ENCODE data around the gene SERPINA10.

- TF ChIP-seq CTCF (IDR thresholded peaks at IDR 0.05) (no peak), POLR2A (IDR thresholded peaks at IDR 0.05) (no peak), EP300 (IDR thresholded peaks at IDR 0.05) (no peak)
Observed at GRCh38 chr14:94337274-94337673, 44.2 kb upstream of the SERPINA10 start.

All from ovary (tissue), 3 donors.